ENCODE data around the gene KIT.
"Not testable (repeated sequence)": the region's sequence is repeated elsewhere in the genome, so short reads cannot be mapped to it uniquely, and the experiment has no call there.

Gene KIT

DNA sequence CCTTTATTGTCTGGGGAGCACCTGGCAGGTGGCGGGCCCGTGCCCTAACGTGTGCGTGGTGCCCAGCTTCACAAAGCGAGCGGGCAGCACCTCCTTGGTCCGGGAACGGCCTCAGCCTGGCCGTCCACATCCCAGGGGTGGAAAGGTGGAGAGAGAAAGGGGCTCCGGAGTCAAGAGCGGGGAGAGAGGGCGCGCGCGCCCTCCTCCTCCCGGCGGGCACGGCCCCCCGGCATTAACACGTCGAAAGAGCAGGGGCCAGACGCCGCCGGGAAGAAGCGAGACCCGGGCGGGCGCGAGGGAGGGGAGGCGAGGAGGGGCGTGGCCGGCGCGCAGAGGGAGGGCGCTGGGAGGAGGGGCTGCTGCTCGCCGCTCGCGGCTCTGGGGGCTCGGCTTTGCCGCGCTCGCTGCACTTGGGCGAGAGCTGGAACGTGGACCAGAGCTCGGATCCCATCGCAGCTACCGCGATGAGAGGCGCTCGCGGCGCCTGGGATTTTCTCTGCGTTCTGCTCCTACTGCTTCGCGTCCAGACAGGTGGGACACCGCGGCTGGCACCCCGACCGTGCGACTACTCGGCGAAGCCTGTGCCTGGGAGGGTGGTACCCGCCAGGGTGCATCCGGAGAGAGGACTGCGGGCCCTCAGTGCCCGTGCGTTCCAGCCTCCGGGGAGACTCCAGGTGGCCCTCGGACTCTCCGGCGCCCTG is at the start of gene KIT:
KIT (plus strand) TSS at position 407 of the 701 bp plus-strand sequence; CDS start at position 465, 58 bp downstream.
- TF ChIP-seq, protein P1, sequence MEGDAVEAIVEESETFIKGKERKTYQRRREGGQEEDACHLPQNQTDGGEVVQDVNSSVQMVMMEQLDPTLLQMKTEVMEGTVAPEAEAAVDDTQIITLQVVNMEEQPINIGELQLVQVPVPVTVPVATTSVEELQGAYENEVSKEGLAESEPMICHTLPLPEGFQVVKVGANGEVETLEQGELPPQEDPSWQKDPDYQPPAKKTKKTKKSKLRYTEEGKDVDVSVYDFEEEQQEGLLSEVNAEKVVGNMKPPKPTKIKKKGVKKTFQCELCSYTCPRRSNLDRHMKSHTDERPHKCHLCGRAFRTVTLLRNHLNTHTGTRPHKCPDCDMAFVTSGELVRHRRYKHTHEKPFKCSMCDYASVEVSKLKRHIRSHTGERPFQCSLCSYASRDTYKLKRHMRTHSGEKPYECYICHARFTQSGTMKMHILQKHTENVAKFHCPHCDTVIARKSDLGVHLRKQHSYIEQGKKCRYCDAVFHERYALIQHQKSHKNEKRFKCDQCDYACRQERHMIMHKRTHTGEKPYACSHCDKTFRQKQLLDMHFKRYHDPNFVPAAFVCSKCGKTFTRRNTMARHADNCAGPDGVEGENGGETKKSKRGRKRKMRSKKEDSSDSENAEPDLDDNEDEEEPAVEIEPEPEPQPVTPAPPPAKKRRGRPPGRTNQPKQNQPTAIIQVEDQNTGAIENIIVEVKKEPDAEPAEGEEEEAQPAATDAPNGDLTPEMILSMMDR (IDR thresholded peaks at IDR 0.05; ENCODE audit: control insufficient read depth, extremely low read depth, insufficient read depth) = no peak
- DNase-seq (ENCODE audit: low read depth) = no peak
- H3K4me3 ChIP-seq (ENCODE audit: low read depth, low read length) = peak within 1 kb of the TSS; percentile 52

DNA sequence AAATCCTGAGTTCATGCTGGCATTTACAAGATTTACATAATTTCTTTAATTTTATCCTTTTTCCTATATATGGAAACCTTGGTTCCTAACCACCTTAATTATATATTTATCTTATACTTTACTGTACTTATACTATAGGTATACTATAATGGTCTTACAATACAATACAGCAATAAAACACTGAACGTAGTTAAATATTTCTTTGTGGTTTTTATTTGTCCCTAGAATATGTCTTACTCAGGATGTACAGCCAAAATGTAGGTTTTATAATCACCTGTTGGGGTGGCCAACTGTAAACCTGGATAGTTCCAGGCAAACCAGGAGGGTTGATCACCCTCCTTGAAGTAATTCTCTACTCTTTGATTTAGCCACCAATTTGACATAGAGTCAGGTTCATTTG is 48.4 kb upstream of the KIT start:
- TF ChIP-seq, protein P1 (IDR thresholded peaks at IDR 0.05; ENCODE audit: control insufficient read depth, extremely low read depth, insufficient read depth) = no peak
- no peak overlapping the region for H3K4me3 ChIP-seq (ENCODE audit: low read depth, low read length)
- DNase-seq (ENCODE audit: low read depth) = no peak

GRCh38 chr4:54614149-54614548 is 43.6 kb upstream of the KIT start:
- TF ChIP-seq, protein P1 (IDR thresholded peaks at IDR 0.05; ENCODE audit: control insufficient read depth, extremely low read depth, insufficient read depth) = no peak
- DNase-seq (ENCODE audit: low read depth) = no peak
- no peak overlapping the region for H3K4me3 ChIP-seq (ENCODE audit: low read depth, low read length)

GRCh38 chr4:54620773-54621172 is 37.0 kb upstream of the KIT start:
- DNase-seq (ENCODE audit: low read depth) = no peak
- TF ChIP-seq, protein P1 (IDR thresholded peaks at IDR 0.05; ENCODE audit: control insufficient read depth, extremely low read depth, insufficient read depth) = no peak
- no peak overlapping the region for H3K4me3 ChIP-seq (ENCODE audit: low read depth, low read length)

DNA sequence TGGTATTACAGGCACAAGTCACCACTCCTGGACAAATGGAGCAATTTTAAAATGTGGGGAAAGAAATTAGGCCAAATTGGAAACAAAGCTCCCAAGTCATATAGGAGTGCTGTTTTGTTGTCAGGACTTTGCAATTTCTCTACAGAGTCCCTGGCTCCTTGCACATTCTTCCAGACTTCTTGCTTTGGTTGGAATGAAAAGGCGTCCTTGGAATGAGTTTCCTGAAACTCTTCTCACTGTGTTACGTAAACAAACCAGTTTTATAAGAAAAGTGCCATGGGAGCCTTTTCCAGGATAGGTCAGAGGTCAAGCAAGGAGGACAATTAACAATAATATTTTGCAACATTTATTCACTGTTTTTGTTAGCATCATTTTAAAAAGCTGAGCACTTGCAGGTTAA is 32.4 kb upstream of the KIT start:
- TF ChIP-seq, protein P1 (IDR thresholded peaks at IDR 0.05; ENCODE audit: control insufficient read depth, extremely low read depth, insufficient read depth) = no peak
- DNase-seq (ENCODE audit: low read depth) = peak; percentile 31
- H3K4me3 ChIP-seq (ENCODE audit: low read depth, low read length) = no peak overlapping the region

DNA sequence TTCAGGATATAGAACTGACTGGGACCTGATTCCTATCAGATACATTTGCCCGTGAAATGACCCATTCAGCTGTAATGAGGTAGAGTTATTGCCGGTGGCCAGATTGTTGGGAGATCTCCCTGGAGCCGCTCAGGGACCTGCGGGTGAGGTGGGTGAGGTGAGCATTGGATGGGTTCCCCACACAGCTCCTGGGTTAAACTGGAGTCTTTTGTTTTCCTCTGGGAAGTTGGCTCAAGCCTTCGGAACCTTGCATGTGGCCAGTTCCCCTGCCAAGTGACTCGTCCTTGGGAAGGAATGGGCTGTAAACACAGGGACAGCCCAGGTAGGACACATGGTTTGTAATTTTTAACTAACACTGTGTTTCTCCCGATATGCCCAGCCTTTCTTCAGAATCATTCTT is 31.6 kb upstream of the KIT start:
- TF ChIP-seq, protein P1 (IDR thresholded peaks at IDR 0.05; ENCODE audit: control insufficient read depth, extremely low read depth, insufficient read depth) = no peak
- DNase-seq (ENCODE audit: low read depth) = no peak
- H3K4me3 ChIP-seq (ENCODE audit: low read depth, low read length) = no peak overlapping the region

DNA sequence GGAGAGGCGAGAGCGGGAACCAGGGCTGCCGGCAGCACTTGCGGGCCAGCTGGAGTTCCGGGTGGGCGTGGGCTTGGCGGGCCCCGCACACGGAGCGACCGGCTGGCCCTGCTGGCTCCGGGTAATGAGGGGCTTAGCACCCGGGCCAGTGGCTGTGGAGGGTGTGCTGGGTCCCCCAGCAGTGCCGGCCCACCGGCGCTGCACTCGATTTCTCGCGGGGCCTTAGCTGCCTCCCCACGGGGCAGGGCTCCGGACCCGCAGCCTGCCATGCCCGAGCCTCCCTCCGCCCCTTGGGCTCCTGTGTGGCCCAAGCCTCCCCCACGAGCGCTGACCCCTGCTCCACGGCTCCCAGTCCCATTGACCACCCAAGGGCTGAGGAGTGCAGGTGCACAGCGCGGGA is 25.2 kb upstream of the KIT start:
- DNase-seq (ENCODE audit: low read depth) = no peak
- no peak overlapping the region for H3K4me3 ChIP-seq (ENCODE audit: low read depth, low read length)
- TF ChIP-seq, protein P1 (IDR thresholded peaks at IDR 0.05; ENCODE audit: control insufficient read depth, extremely low read depth, insufficient read depth) = no peak

DNA sequence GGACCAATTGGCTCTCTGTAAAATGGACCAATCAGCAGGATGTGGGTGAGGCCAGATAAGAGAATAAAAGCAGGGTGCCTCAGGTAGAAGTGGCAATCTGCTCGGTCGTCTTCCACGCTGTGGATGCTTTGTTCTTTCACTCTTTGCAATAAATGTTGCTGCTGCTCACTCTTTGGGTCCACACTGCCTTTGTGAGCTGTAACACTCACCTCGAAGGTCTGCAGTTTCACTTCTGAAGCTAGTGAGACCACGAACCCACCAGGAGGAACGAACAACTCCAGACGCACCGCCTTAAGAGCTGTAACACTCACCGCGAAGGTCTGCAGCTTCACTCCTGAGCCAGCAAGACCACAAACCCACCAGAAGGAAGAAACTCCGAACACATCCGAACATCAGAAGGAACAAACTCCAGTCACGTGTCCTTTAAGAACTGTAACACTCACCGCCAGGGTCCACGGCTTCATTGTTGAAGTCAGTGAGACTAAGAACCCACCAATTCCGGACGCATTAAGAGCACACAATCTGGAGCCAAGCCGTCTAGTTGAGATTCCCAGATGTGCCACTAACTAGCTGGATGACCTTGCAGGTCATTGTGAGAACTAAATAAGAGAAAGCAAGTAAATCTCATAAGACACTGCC is 24.5 kb upstream of the KIT start:
- not testable (repeated sequence) for H3K4me3 ChIP-seq (ENCODE audit: low read depth, low read length)

More for the DNA sequence above, 24.5 kb upstream of the KIT start:
- DNase-seq (ENCODE audit: low read depth) = not testable (repeated sequence)
